Transverse colon (tissue), 4 donors: ENCODE data around the gene DUS3L. TPM values are rescaled to one million over a fixed set of nuclear protein-coding genes. Genes with fewer than 3 reads are reported as not detected.
A peak's percentile ranks its signal among the peaks of the same experiment; 100 is the strongest.

Experiments
- DNase-seq: peaks from one replicate; pipeline ENCODE4 v3.0.0-alpha.2; 2019
- H3K27ac ChIP-seq, 4 donors: fragments of 200-600 bp; sonication (generic); 2 replicates each; pipeline ENCODE4 v1.5.1; 2016 to 2018; ENCODE audit warnings: inconsistent platforms in 4 of 4
- H3K27me3 ChIP-seq: fragments of 200-600 bp; sonication (generic); 2 replicates; pipeline ENCODE4 v1.5.1; 2017; ENCODE audit warnings: inconsistent platforms
- H3K36me3 ChIP-seq, 4 donors: fragments of 200-600 bp; sonication (generic); 2 replicates each; pipeline ENCODE4 v1.5.1; 2017 to 2019; ENCODE audit warnings: inconsistent platforms in 4 of 4
- H3K4me1 ChIP-seq, 4 donors: fragments of 200-600 bp; sonication (generic); 2 replicates each; pipeline ENCODE4 v1.5.1; 2017 to 2020; ENCODE audit warnings: inconsistent platforms in 4 of 4
- H3K4me3 ChIP-seq, 4 donors: fragments of 200-600 bp; sonication (generic); 1 replicate in 1 of 4; 2 replicates in 3 of 4; pipeline versions ENCODE4 v1.5.1 to v1.6.1; 2017 to 2019; ENCODE audit warnings: inconsistent platforms in 4 of 4
- H3K9me3 ChIP-seq, 2 donors: fragments of 200-600 bp; sonication (generic); 2 replicates each; pipeline ENCODE4 v1.5.1; 2017 to 2019; ENCODE audit warnings: inconsistent platforms in 2 of 2
- CTCF ChIP-seq, 5 experiments: fragments of 200-600 bp in 3 of 5; fragments of 450-650 bp in 2 of 5; sonication (generic) in 3 of 5; IDR thresholded peaks; 1 replicate in 2 of 5; 2 replicates in 3 of 5; pipeline ENCODE4 v1.5.1; 2016 to 2017; ENCODE audit warnings: antibody characterized with exemption in 5 of 5, inconsistent platforms in 3 of 5, mild to moderate bottlenecking in 2 of 5, moderate library complexity in 1 of 5
- EP300 ChIP-seq: sonication (generic); formaldehyde crosslinking; IDR thresholded peaks from one replicate; pipeline ENCODE4 v1.6.1; 2017; ENCODE audit warnings: antibody characterized with exemption, low read depth
- POLR2A ChIP-seq: fragments of 450-650 bp; IDR thresholded peaks from one replicate; pipeline ENCODE4 v1.6.1; 2016; ENCODE audit warnings: antibody characterized with exemption, mild to moderate bottlenecking, moderate library complexity
- POLR2AphosphoS5 ChIP-seq, 3 donors: sonication (generic); formaldehyde crosslinking; IDR thresholded peaks; one replicate each; pipeline ENCODE4 v1.6.1; 2016; ENCODE audit warnings: antibody characterized with exemption in 3 of 3
- WGBS, 2 donors: methylation state at CpG; one replicate each; pipeline ENCODE4 v1.1.5; 2018; ENCODE audit warnings: low coverage in 1 of 2; 5-methylcytosine and 5-hydroxymethylcytosine counted together
- in situ Hi-C, 4 donors: fragments of 200-750 bp; cut with MboI; loops; one replicate each; pipeline versions ENCODE4 v1.15.0 to v1.15.1; 2017; ENCODE audit warnings: low sequenced_read_pairs in 3 of 4, low pct_ligation_motif_present in 1 of 4, low pct_unique_long_range_greater_than_20kb in 1 of 4
- intact Hi-C: fragments of 100-400 bp; cut with DNase I; formaldehyde crosslinking; loops from one replicate; pipeline ENCODE4 v1.15.1; 2023; ENCODE audit warnings: low total_unique reads
- total RNA-seq, 4 donors: library from RNA; depleted of rRNA; stranded (reverse); fragments of >200 nt; gene quantifications; one replicate each; pipeline ENCODE4 v1.1.0, GENCODE V29; 2016

The DUS3L gene
- total RNA-seq, 4 donors from 2014 or later: 28.3 to 86.6 (median 56.6) TPM

- Histone ChIP-seq H3K9me3 (no peaks in the 10 kb centered on the region), H3K36me3 (no peaks in the 10 kb centered on the region), H3K27me3 (no peaks in the 10 kb centered on the region), H3K4me1 (peaks cover 0 to 29% (median 19%) of the 10 kb centered on the region in 4 donors), H3K27ac (peak overlapping the region; percentile 84 to 94 (median 87)), H3K4me3 (peak overlapping the region in 3 of 4 donors; percentile 41 to 63 (median 42))
- DNase-seq: no peak
- TF ChIP-seq POLR2AphosphoS5 (IDR thresholded peaks at IDR 0.05): no peak
- no peak for TF ChIP-seq EP300
- TF ChIP-seq CTCF (IDR thresholded peaks at IDR 0.05): no peak
- TF ChIP-seq POLR2A: no peak
- intact Hi-C loops: no loop called here
- in situ Hi-C loops: no loop called here
- WGBS, 2 donors: 23 to 38% methylated on average over 11 to 15 of the region's 15 CpGs
Measured at GRCh38 chr19:5837761-5838352, 46.9 kb upstream of the DUS3L start.

GRCh38 chr19:5832527-5833216, 41.7 kb upstream of the DUS3L start:
- no peak for DNase-seq
- Histone ChIP-seq H3K27ac (no peak overlapping the region), H3K4me3 (no peak overlapping the region), H3K4me1 (peaks cover 0 to 23% (median 18%) of the 10 kb centered on the region in 4 donors), H3K36me3 (no peaks in the 10 kb centered on the region), H3K27me3 (no peaks in the 10 kb centered on the region), H3K9me3 (no peaks in the 10 kb centered on the region)
- intact Hi-C loops: no loop called here
- in situ Hi-C loops: no loop called here
- 94% methylated on average over 6 of the region's 6 CpGs; no CpG with 5 or more reads in 1 of the 2 donors for WGBS, 2 donors
- no peak for TF ChIP-seq POLR2AphosphoS5 (IDR thresholded peaks at IDR 0.05)
- TF ChIP-seq POLR2A: no peak
- TF ChIP-seq EP300: no peak

GRCh38 chr19:5832061-5832460, 41.1 kb upstream of the DUS3L start:
- Histone ChIP-seq H3K27me3 (no peaks in the 10 kb centered on the region), H3K36me3 (no peaks in the 10 kb centered on the region), H3K9me3 (no peaks in the 10 kb centered on the region), H3K4me1 (peaks cover under 1 to 26% (median 21%) of the 10 kb centered on the region in 4 donors), H3K4me3 (no peak overlapping the region), H3K27ac (no peak overlapping the region)
- TF ChIP-seq POLR2A: no peak
- no peak for TF ChIP-seq EP300
- TF ChIP-seq POLR2AphosphoS5 (IDR thresholded peaks at IDR 0.05): no peak
- TF ChIP-seq CTCF (IDR thresholded peaks at IDR 0.05): no peak
- WGBS, 2 donors: 87% methylated on average over 19 of the region's 22 CpGs; no CpG with 5 or more reads in 1 of the 2 donors
- intact Hi-C loops (no loop called here), in situ Hi-C loops (no loop called here)
- no peak for DNase-seq

- in situ Hi-C loops (no loop called here), intact Hi-C loops (no loop called here)
- H3K27ac ChIP-seq: no peak overlapping the region
- no peaks in the 10 kb centered on the region for H3K36me3 ChIP-seq
- no peak overlapping the region for H3K4me3 ChIP-seq
- no peak for TF ChIP-seq CTCF (IDR thresholded peaks at IDR 0.05)
- TF ChIP-seq EP300: no peak
- 70% methylated on average over 6 of the region's 9 CpGs; no CpG with 5 or more reads in 1 of the 2 donors for WGBS, 2 donors
- DNase-seq: no peak
- H3K4me1 ChIP-seq: peaks cover 9 to 33% (median 28%) of the 10 kb centered on the region in 4 donors
- H3K27me3 ChIP-seq: no peaks in the 10 kb centered on the region
- H3K9me3 ChIP-seq: no peaks in the 10 kb centered on the region
Measured at GRCh38 chr19:5831159-5831558, 40.2 kb upstream of the DUS3L start.
